Measurements from ENCODE around the gene HACD3.
A peak's percentile ranks its signal among the peaks of the same experiment; 100 is the strongest.
"Not testable (repeated sequence)": the region's sequence is repeated elsewhere in the genome, so short reads cannot be mapped to it uniquely, and the experiment has no call there.

Gene HACD3

DNA sequence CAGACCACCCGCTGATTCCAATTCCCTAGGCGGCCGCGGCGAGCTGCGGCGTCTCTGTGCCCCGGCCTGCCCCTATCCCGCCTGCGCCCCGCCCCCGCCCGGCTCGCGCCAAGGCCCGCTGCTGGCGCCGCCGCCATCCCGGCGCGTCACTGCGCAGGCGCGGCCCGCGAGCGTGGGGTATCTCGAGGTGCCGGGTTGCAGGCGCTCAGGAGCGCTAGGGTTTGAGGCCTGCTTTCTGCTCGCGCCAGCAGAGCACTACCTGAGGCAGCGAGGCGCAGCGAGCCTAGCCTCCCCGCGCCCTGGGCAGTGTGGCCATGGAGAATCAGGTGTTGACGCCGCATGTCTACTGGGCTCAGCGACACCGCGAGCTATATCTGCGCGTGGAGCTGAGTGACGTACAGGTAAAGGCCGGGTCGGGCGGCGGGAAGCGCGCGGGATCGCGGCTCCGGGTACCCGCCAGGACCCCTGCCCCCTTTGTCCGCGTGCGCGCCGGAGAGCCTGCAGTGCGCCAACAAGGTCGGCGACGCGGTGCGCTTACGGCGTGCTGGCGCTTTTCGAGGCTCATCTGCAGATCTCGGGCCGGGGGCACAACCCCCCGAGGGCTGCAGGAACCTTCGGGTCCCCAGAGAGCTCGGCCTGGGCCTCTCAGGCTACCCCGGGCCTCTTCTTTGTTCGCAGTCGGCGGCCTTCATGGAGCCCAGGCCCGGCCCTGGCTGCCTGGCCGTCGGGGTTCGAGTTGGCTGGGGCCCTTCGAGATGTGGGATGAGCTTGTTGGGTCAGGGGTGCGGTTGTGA is at the start of gene HACD3:
Gene HACD3, plus strand, starts transcription at position 146 of the 794 bp plus-strand sequence. Its CDS starts 169 bp downstream, at position 315.
- peak; percentile 98 for DNase-seq

GRCh38 chr15:65484876-65485275 is 45.4 kb upstream of the HACD3 start:
- DNase-seq = no peak

GRCh38 chr15:65494076-65494475 is 36.2 kb upstream of the HACD3 start:
- DNase-seq = no peak

DNA sequence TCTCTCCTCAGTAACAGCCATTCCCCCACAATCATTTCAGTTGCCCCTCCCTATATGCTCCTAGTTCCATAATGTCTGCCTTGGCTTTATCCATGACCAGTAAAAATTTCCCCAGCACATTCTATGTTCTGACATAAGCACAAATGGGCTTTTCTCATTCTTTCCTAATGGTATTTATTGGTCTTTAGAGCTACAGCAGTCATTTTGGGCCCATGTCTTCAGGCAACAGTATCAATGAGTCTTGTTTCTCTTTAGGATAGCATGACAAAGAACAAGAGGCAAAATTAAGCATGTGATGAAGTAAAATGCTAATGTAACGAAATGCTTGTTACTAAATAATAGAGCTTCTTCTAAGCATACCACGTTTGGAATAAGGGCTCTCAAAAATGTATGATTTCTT is 20.9 kb upstream of the HACD3 start:
- DNase-seq = no peak

GRCh38 chr15:65512189-65512588 is 18.1 kb upstream of the HACD3 start:
- DNase-seq = no peak

DNA sequence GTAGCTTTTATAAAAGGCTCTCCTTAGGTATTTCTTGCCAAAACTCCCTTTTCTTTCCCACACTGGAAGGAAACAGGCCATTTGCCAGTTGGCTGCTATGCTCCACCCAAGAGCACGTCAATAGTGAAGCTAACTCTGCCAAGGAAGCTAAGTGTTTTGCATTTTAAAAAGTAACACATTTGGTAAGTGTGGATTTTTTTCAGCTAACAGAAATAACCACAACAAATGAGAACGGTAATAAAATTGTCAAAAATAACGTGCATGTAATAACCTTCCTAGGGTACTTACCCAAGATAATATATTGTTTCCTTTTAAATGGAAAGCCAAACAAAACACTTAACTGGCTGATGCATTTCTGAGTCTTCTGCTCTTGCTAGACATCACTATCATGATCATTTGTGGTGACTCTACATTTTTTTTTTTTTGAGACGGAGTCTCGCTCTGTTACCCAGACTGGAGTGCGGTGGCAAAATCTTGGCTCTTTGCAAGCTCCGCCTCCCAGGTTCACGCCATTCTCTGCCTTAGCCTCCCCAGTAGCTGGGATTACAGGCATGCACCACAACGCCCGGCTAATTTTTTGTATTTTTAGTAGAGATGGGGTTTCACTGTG is 17.4 kb upstream of the HACD3 start:
- no peak for DNase-seq

DNA sequence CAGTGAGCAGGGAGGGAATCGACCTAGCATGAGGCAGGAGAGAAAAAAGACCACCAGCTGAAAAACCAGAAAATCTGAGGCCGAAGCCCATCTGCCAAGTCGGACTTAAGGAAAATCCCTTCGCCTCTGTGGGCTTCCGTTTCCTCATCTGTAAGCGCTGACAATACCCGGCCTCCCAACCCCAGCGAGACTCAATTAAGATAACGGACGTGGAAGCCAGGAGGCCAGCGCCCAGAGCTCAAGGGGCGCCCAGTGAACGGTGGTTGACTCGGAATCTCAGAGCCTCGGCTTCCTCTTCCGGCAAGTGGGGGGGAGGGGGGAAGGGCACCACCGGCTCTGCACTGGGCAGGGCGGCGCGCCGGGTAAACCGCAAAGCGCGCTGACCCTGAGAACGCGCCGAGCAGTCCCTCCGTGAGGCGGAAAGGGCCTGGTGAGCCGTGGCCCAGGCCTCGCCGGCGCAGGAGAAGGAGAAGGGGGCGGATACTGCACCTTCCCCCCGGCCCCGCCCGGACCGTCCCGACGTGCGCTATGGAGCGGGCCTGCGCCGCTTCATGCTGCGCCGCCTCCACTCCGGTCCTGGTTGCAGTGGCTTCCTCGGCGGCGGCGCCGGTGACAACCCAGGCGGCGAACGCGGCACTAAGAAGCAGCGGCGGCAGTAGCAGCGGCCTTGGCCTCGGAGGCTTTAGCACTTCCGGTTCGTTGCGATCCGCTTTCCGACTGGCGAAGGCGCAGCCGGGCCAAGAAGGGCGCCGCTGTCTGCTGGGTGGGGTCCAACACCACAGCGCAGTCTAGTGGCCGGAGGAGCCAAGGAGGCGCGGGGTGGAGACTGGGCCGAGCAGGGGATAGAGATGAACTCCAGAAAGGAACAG is 13.0 kb upstream of the HACD3 start, which contains the start of gene DPP8:
Gene DPP8, minus strand, starts transcription at position 693 of the 869 bp plus-strand sequence. CDS start 5,136 bp downstream, outside the sequence.
- DNase-seq = peak; percentile 97

- no peak for DNase-seq
Observed at GRCh38 chr15:65517866-65518207, 12.4 kb upstream of the HACD3 start.

DNA sequence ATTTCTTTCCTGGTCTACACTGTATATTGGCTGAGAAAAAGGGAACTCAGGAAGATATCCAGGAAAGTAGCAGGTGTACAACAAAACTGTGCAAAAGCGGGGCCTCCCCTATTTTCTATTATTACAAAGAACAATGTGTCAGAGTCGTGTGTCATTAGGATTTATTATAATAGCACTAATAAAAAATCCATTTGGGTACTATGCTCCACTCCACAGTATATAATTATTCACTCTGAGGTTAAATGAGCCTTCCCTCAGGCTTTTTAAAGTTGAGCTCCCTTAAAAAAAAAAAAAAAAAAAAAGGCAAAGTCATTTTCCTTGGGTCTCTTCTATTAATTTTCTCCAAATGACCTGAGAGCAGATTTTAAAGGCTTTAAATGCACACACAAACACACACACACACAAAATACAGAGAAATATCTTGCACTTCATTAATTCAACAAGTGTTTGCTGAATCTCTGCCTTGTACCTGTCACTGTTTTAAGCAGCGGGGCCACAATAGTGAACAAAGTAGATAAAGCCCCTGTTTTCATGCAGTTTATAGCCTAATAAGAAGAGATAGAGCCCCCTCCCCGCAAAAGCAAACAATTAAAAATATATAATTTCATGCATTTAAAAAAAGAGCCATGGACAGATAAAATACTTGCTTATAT is 11.5 kb upstream of the HACD3 start:
- DNase-seq = no peak

GRCh38 chr15:65521350-65521749 is 8.9 kb upstream of the HACD3 start:
- DNase-seq = no peak

DNA sequence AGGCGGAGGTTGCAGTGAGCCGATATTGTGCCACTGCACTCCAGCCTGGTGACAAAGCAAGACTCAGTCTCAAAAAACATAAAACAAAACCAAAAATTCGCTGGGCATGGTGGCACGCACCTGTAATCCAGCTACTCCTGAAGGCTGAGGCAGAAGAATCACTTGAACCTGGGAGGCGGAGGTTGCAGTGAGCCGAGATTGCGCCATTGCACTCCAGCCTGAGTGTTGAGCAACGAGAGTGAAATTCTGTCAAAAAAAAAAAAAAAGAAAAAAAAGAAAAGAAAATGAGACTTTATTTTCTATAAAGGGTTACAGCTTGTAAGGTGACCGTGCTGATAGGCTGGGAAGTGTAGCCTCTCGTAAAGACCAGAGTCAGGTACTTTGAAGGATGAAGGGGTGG is 6.0 kb upstream of the HACD3 start:
- no peak for DNase-seq

DNA sequence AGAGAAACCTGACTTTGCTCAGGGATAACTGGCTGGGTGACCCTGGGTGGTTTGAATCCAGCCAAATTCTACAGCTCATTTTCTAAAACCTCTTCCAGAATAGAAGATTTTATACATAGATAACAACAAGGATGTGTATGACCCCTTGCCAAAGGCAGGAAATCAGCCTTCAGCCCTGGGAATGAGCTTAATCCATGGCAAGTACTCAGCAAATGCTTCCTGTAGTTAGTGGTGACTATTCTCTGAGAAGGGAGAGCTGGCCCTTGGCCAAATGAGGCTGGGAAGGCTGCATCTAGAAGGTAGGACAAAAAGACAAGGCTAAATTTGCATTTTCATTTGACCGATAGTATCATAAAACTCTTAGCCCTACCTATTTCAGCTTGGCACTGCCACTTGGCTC is 4.6 kb upstream of the HACD3 start:
- DNase-seq = no peak

DNA sequence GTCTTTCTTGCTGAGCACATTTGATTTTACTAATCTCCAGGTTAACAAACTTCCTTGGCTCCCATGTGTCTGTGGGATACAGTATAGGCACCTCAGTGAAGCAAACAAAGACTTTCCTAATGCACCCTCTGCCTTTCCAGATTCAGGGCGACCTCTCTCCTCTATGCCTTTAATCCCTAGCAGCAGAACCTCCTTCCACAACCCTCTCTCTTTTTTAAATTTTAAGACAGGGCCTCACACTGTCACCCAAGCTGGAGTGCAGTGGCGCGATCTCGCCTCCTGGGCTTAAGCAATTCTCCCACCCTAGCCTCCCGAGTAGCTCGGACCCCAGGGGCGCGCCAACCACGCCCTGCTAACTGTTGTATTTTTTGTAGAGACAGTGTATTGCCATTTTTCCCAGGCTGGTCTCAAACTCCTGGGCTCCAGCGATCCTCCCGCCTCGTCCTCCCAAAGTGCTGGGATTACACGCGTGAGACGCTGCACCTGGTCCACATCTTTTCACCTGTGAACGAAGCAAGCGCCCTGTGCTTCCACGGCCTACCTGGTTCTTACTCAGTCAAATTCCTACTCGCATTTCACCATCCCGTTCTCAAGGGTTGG is 1.7 kb upstream of the HACD3 start:
- DNase-seq = no peak

- DNase-seq = no peak
Observed at GRCh38 chr15:65529762-65530317, 423 bp upstream of the HACD3 start.

GRCh38 chr15:65532738-65533051 is 2.4 kb downstream of the HACD3 start:
- DNase-seq = no peak

DNA sequence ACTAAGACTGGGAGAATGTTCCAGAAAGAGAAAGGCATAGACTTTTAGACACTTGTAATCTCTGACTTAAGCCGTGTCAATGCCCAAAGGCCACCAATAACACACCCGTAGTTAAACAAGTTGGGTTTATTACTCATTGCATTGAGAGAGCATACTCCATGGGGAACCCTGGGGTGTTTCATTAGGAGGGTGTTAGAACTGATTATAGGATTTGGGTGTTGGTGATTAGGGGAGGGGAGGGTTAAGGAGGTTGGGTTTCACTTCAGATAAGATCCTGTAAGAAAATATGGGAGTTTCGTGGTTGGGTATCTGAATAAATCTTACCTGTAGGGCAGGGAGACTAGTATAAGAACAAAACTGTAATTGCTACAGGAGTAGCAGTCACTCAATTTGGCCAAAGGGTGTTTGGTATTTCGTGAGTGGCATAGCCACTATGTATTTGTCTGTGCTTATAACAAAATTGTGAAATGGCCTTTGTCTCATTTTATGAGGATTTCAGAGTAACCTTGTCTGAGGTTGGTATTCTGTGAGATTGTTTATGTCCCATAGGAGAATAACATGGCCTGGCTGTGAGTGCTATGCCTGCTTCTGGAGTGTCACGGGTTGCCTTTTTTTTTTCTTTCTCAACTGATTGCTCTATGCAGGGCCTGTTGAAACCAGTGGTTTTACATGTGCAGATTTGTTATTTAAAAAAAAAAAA is 2.9 kb downstream of the HACD3 start:
- DNase-seq = no peak

GRCh38 chr15:65535192-65535591 is 4.9 kb downstream of the HACD3 start:
- no peak for DNase-seq

- no peak for DNase-seq
Observed at GRCh38 chr15:65540314-65540713, 10.1 kb downstream of the HACD3 start.

- DNase-seq = no peak
Observed at GRCh38 chr15:65541231-65541820, 11.1 kb downstream of the HACD3 start.

GRCh38 chr15:65547841-65548240 is 17.6 kb downstream of the HACD3 start:
- no peak for DNase-seq

DNA sequence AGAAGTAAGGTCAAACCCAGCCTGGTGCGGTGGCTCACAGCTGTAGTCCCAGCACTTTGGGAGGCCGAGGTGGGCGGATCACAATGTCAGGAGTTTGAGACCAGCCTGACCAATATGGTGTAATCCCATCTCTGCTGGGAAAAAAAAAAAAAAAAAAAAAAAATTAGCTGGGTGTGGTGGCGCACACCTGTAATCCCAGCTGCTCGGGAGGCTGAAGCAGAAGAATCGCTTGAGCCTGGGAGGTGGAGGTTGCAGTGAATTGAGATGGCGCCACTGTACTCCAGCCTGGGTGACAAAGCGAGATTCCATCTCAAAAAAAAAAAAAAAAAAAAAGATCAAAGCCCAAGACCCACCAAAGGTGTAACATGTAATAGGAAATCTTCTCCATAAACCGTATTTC is 19.0 kb downstream of the HACD3 start:
- not testable (repeated sequence) for DNase-seq

Measured in activated CD8-positive, alpha-beta memory T cell treated with anti-CD3 and anti-CD28 coated beads, Interleukin-2, amount 50 U/mL, for 48 hours (primary cell).